Lower lobe of right lung (tissue), 2 donors: ENCODE results near the gene AKIP1. TPM values are rescaled to one million over a fixed set of nuclear protein-coding genes. Genes with fewer than 3 reads are reported as not detected.
"Not testable (repeated sequence)": the region's sequence is repeated elsewhere in the genome, so short reads cannot be mapped to it uniquely, and the experiment has no call there.

Experiments
- ATAC-seq, 2 donors: fragments of 200-7000 bp; cut with Tn5 transposase; one replicate each; pipeline ENCODE4 v1.9.1; 2020 to 2022; ENCODE audit warnings: mild to moderate bottlenecking in 2 of 2, moderate library complexity in 2 of 2
- DNase-seq: peaks from one replicate; pipeline ENCODE4 v3.0.0-alpha.2; 2020
- H3K27ac ChIP-seq: fragments of 200-600 bp; one replicate; pipeline ENCODE4 v1.8.0; 2022
- H3K27me3 ChIP-seq: fragments of 200-600 bp; one replicate; pipeline ENCODE4 v1.8.0; 2022; ENCODE audit warnings: low read depth
- H3K36me3 ChIP-seq: fragments of 200-600 bp; one replicate; pipeline ENCODE4 v1.8.0; 2022; ENCODE audit warnings: mild to moderate bottlenecking
- H3K4me1 ChIP-seq: fragments of 200-600 bp; one replicate; pipeline ENCODE4 v1.8.0; 2022
- H3K4me3 ChIP-seq: fragments of 200-600 bp; one replicate; pipeline ENCODE4 v1.8.0; 2022; ENCODE audit warnings: mild to moderate bottlenecking
- H3K9me3 ChIP-seq: fragments of 200-600 bp; one replicate; pipeline ENCODE4 v1.8.0; 2022
- intact Hi-C: fragments of 100-400 bp; cut with DNase I; formaldehyde crosslinking; loops from one replicate; pipeline ENCODE4 v1.11.0; 2022
- total RNA-seq: library from RNA; stranded (reverse); fragmentation: NEBNext Ultra II Directional; extraction: Animal tissue kit (Norgen Biotek cat#: 25700); gene quantifications from one replicate; pipeline ENCODE4 v1.2.1, GENCODE V29; 2021
- TF ChIP-seq, protein P1 (sequence below): fragments of 200-600 bp; IDR thresholded peaks from one replicate; pipeline ENCODE4 v1.8.0; 2022; ENCODE audit warnings: antibody characterized with exemption, mild to moderate bottlenecking
- donor health status: DM: no; HTN: yes; CAD: no; lungs with severe emphysema.

Gene AKIP1
- total RNA-seq, 1 donor from 2014 or later, result 24.1 TPM

DNA sequence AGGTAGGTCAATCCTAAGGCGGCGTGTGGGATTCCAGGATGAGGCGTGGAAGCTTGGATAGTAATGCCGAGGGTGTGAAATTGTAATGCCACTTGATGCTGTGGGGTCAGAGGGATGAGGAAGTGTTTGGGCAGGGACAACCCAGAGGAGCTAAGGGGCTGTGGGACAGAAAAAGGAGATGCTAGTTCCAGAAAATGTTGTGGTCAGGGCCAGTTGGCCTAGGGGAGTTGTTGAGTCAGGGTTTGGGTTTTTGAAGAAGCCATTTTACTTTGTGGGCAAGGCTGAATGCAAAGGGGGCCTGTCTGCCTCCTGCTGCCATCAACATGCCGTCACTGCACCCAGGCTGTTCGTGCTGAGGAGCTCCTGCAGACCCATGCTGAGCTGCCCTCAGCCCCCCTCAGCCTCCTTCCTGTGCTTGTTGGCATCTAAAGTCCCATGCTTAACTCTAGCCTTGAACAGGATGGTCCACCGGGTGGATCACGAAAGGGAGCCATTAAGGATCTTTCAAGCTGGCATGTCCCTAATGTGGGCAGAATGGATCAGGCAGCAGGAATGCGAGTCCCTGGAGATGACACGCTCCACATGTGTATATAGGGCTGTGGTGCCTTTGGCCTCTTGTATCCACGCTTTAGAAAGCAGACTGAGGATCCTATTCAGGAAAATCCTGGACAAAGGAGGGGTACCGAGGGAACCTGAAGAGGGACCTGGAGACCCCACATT lies 19.6 kb downstream of the AKIP1 start:
- no peak overlapping the region for H3K27ac ChIP-seq
- H3K9me3 ChIP-seq, result no peaks in the 10 kb centered on the region
- H3K27me3 ChIP-seq, result no peaks in the 10 kb centered on the region
- no peak overlapping the region for H3K4me3 ChIP-seq
- TF ChIP-seq, protein P1, sequence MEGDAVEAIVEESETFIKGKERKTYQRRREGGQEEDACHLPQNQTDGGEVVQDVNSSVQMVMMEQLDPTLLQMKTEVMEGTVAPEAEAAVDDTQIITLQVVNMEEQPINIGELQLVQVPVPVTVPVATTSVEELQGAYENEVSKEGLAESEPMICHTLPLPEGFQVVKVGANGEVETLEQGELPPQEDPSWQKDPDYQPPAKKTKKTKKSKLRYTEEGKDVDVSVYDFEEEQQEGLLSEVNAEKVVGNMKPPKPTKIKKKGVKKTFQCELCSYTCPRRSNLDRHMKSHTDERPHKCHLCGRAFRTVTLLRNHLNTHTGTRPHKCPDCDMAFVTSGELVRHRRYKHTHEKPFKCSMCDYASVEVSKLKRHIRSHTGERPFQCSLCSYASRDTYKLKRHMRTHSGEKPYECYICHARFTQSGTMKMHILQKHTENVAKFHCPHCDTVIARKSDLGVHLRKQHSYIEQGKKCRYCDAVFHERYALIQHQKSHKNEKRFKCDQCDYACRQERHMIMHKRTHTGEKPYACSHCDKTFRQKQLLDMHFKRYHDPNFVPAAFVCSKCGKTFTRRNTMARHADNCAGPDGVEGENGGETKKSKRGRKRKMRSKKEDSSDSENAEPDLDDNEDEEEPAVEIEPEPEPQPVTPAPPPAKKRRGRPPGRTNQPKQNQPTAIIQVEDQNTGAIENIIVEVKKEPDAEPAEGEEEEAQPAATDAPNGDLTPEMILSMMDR, result no peak
- no peak for DNase-seq
- no peaks in the 10 kb centered on the region for H3K4me1 ChIP-seq
- intact Hi-C loops, result no loop called here
- no peaks in the 10 kb centered on the region for H3K36me3 ChIP-seq
- ATAC-seq, result no peak

DNA sequence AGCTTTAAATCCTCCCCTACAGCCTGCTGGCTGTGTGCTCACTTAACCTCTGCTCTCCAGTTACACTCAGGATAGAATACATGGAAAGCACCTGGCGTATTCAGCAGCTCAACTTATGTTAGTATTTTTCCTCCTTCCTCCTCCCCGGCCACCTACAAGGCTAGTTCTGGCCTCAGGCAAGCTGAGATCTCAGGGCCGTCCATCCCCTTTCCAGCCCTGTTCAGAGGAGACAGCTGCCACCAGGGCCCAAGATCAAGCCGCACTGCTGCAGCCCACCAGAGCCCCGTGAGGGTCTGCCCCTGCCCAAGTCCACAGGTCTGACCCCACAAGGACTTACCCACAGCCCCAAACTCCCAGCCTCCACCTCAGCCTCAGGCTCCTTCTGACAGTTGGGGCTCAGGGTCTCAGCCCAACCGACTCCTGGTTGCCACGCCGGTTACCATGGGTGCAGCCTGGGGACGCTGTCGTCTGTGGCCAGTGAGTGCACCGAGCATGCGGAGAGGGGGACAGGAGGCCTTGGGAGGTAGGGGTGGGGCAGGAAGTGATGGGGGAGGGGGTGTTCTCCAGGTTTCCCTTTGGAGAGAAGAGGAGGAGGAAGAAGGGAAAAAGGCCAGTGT lies 21.7 kb downstream of the AKIP1 start, which contains the start of gene C11orf16:
C11orf16 (minus strand) TSS at position 384 of the 617 bp plus-strand sequence. CDS start 639 bp downstream, outside the sequence.
- Histone ChIP-seq H3K36me3 (no peaks in the 10 kb centered on the region), H3K9me3 (no peaks in the 10 kb centered on the region), H3K27me3 (no peaks in the 10 kb centered on the region), H3K27ac (no peak within 1 kb of the TSS), H3K4me3 (no peak within 1 kb of the TSS), H3K4me1 (no peaks in the 10 kb centered on the region)
- TF ChIP-seq, protein P1, result no peak
- DNase-seq, result no peak
- ATAC-seq, result no peak
- intact Hi-C loops, result no loop called here

DNA sequence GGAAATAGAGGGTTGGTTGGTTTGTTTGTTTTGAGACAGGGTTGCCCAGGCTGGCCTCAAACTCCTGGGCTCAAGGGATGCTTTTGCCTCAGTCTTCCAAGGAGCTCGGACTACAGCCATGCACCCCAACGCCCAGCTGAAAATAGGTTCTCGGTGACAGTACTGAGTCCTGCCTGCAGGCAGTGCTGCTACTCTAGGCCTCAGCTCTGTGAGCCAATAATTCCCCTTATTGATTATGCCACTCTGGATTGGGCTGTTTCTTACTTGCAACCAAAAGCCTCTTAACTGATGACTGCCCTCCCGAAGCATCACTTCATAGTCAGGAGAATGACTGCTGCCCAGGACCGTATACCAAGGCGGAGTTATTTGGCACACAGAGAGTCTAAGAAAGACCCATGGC lies 22.9 kb downstream of the AKIP1 start:
- ATAC-seq, result no peak
- intact Hi-C loops, result no loop called here
- H3K27me3 ChIP-seq, result no peaks in the 10 kb centered on the region
- no peak overlapping the region for H3K27ac ChIP-seq
- no peak for DNase-seq
- no peaks in the 10 kb centered on the region for H3K36me3 ChIP-seq
- TF ChIP-seq, protein P1, result no peak
- no peak overlapping the region for H3K4me3 ChIP-seq
- H3K9me3 ChIP-seq, result no peaks in the 10 kb centered on the region
- H3K4me1 ChIP-seq, result no peaks in the 10 kb centered on the region

DNA sequence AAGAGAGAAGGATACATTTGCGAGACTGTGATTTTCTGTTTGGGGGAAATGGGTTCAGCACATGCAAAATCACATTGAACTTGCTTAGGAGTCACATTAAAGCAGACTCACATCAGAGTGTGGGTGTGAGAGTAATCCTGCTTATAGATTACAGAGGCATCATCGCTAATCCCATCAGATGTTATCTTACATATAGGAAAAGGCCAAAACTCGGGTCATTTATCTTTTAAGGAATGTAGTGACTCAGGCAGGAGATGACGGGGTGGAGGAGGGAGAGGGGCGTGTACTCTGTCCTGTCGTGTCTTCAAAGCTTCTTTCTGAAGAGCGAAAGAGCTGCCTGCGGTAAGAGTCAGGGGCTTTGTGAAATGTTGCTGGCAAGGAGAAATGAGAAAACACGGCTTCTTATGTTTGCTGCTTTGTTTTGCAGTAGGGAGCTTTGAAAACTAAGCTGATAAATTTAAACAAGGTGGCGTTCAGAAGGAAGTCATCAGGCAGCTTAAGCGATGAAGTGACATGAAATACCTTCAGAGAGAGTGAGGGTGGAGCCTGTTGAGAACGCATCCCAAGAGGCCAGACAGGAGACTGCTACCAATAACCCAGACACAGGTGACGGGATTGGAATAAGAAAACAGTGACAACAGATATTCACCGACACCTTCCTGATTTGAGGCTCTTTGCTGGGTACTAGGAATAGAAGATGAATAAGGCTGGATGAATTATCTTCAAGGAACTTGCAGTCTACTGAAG lies 23.9 kb downstream of the AKIP1 start:
- H3K4me3 ChIP-seq, result no peak overlapping the region
- TF ChIP-seq, protein P1, result no peak
- intact Hi-C loops, result no loop called here
- no peak overlapping the region for H3K27ac ChIP-seq
- H3K36me3 ChIP-seq, result no peaks in the 10 kb centered on the region
- ATAC-seq (no peak), DNase-seq (no peak)
- H3K4me1 ChIP-seq, result no peaks in the 10 kb centered on the region
- no peaks in the 10 kb centered on the region for H3K27me3 ChIP-seq
- no peaks in the 10 kb centered on the region for H3K9me3 ChIP-seq

DNA sequence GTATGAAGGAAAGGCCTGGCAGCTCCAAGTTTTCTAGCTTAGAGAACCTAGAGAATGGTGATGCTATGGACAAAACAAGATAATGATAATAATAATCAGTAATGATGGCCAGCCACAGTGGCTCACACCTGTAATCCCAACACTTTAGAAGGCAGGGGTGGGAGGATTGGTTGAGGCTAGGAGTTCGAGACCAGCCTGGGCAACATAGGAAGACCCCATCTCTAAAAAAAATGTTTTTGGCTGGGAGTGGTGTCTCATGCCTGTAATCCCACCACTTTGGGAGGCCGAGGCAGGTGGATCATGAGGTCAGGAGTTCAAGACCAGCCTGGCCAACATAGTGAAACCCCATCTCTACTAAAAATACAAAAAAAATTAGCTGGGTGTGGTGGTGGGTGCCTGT lies 24.8 kb downstream of the AKIP1 start:
- ATAC-seq, H3K4me1 ChIP-seq, H3K9me3 ChIP-seq, intact Hi-C loops, H3K27me3 ChIP-seq, H3K27ac ChIP-seq, H3K4me3 ChIP-seq, H3K36me3 ChIP-seq, DNase-seq: not testable (repeated sequence)

DNA sequence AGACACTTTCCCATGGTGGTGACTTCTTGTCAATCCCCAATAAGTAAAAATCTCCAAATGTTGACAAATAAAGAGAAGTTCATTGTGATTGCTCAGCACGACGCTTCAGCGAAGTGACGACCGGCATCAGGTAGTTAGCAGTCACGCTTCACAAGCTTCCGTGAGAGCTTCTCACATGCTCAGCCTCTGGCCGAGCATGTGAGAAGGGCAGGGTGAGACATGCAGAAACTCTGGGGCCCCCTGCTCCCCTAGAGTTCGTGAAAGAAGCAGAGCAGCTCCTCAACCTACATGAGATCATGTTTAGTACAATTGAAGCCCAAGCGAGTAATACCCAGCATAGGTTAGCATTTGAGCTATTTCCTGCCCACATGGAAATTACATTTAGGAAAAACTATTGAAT lies 26.2 kb downstream of the AKIP1 start:
- Histone ChIP-seq H3K27ac (no peak overlapping the region), H3K9me3 (no peaks in the 10 kb centered on the region), H3K4me3 (no peak overlapping the region), H3K36me3 (no peaks in the 10 kb centered on the region), H3K27me3 (no peaks in the 10 kb centered on the region), H3K4me1 (no peaks in the 10 kb centered on the region)
- ATAC-seq (no peak), DNase-seq (no peak)
- intact Hi-C loops, result no loop called here
- TF ChIP-seq, protein P1, result no peak
